Gastroesophageal sphincter (tissue), 3 donors: ENCODE measurements around the gene RIMBP2.

Source experiments
- POLR2A ChIP-seq, 2 donors: fragments of 450-650 bp; IDR thresholded peaks; one replicate each; pipeline ENCODE4 v1.6.1; 2017; ENCODE audit warnings: antibody characterized with exemption in 2 of 2, mild to moderate bottlenecking in 2 of 2, moderate library complexity in 1 of 2
- TF ChIP-seq, protein P1 (sequence below), 4 experiments: fragments of 200-600 bp in 2 of 4; fragments of 450-650 bp in 2 of 4; sonication (generic) in 1 of 4; IDR thresholded peaks; one replicate each; pipeline ENCODE4 v1.5.1; 2017 to 2019; ENCODE audit warnings: antibody characterized with exemption in 4 of 4, mild to moderate bottlenecking in 2 of 4, moderate library complexity in 2 of 4

DNA sequence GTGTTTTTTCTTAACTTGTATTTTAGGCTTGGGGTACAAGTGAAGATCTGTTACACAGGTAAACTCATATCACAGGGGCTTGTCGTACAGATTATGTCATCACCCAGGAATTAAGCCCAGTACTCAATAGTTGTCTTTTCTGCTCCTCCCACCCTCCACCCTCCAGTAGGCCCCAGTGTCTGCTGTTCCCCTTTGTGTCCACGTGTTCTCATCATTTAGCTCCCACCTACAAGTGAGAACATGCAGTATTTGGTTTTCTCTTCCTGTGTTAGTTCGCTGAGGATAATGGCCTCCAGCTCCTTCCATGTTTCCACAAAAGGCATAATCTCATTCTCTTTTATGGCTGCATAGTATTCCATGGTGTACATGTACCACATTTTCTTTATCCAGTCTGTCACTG is 166.7 kb downstream of the RIMBP2 start:
- TF ChIP-seq POLR2A (IDR thresholded peaks at IDR 0.05) = no peak
- TF ChIP-seq, protein P1, sequence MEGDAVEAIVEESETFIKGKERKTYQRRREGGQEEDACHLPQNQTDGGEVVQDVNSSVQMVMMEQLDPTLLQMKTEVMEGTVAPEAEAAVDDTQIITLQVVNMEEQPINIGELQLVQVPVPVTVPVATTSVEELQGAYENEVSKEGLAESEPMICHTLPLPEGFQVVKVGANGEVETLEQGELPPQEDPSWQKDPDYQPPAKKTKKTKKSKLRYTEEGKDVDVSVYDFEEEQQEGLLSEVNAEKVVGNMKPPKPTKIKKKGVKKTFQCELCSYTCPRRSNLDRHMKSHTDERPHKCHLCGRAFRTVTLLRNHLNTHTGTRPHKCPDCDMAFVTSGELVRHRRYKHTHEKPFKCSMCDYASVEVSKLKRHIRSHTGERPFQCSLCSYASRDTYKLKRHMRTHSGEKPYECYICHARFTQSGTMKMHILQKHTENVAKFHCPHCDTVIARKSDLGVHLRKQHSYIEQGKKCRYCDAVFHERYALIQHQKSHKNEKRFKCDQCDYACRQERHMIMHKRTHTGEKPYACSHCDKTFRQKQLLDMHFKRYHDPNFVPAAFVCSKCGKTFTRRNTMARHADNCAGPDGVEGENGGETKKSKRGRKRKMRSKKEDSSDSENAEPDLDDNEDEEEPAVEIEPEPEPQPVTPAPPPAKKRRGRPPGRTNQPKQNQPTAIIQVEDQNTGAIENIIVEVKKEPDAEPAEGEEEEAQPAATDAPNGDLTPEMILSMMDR (IDR thresholded peaks at IDR 0.05) = no peak
